HepG2 (cell line): ENCODE data around the gene MARCHF9. TPM values are rescaled to one million over a fixed set of nuclear protein-coding genes. Genes with fewer than 3 reads are reported as not detected.

Source experiments
- ARID2 ChIP-seq: sonication (generic); formaldehyde crosslinking; IDR thresholded peaks from 2 replicates; pipeline ENCODE4 v1.8.1; 2022; ENCODE audit warnings: mild to moderate bottlenecking, missing genetic modification reagents, borderline replicate concordance
- CENPX ChIP-seq: sonication (generic); formaldehyde crosslinking; IDR thresholded peaks from 2 replicates; pipeline ENCODE4 v1.9.0; 2021; ENCODE audit warnings: mild to moderate bottlenecking, missing genetic modification reagents, moderate library complexity
- IRX3 ChIP-seq: sonication (generic); formaldehyde crosslinking; IDR thresholded peaks from 2 replicates; pipeline ENCODE4 v1.8.1; 2023; ENCODE audit warnings: mild to moderate bottlenecking, low read depth, missing genetic modification reagents, borderline replicate concordance
- LBX2 ChIP-seq: sonication (generic); formaldehyde crosslinking; IDR thresholded peaks from 2 replicates; pipeline ENCODE4 v1.5.0; 2020; ENCODE audit warnings: missing genetic modification reagents, mild to moderate bottlenecking, borderline replicate concordance
- MED8 ChIP-seq: sonication (generic); formaldehyde crosslinking; IDR thresholded peaks from 2 replicates; pipeline ENCODE4 v1.8.1; 2023; ENCODE audit warnings: mild to moderate bottlenecking, missing genetic modification reagents; ENCODE audit not compliant: insufficient replicate concordance
- PAWR ChIP-seq: sonication (generic); formaldehyde crosslinking; IDR thresholded peaks from 2 replicates; pipeline ENCODE4 v1.4.0; 2020; ENCODE audit warnings: missing genetic modification reagents, mild to moderate bottlenecking, borderline replicate concordance
- POLR2A ChIP-seq, 2 experiments: IDR thresholded peaks; 2 replicates each; pipeline ENCODE4 v1.6.1; 2011; ENCODE audit warnings: low read depth in 2 of 2, low read length in 2 of 2, mild to moderate bottlenecking in 1 of 2, moderate library complexity in 1 of 2; ENCODE audit not compliant: insufficient read depth in 1 of 2
- SMARCC2 ChIP-seq: fragments of 450-650 bp; IDR thresholded peaks from 2 replicates; pipeline ENCODE4 v1.6.1; 2017; ENCODE audit warnings: antibody characterized with exemption, mild to moderate bottlenecking
- SRSF1 ChIP-seq: fragments of 200-400 bp; formaldehyde crosslinking; optimal IDR thresholded peaks from 2 replicates; pipeline ENCODE3; 2017; ENCODE audit warnings: mild to moderate bottlenecking, low read depth, low read length, moderate library complexity
- ZBTB4 ChIP-seq: sonication (generic); formaldehyde crosslinking; IDR thresholded peaks from 2 replicates; pipeline ENCODE4 v1.4.0; 2020; ENCODE audit warnings: missing genetic modification reagents, mild to moderate bottlenecking, borderline replicate concordance
- ZNF24 ChIP-seq: fragments of 450-650 bp; IDR thresholded peaks from 2 replicates; pipeline ENCODE4 v1.6.1; 2017; ENCODE audit warnings: antibody characterized with exemption, mild to moderate bottlenecking
- ZNF326 ChIP-seq: sonication (generic); formaldehyde crosslinking; IDR thresholded peaks from 2 replicates; pipeline ENCODE4 v1.4.0; 2020; ENCODE audit warnings: missing genetic modification reagents, borderline replicate concordance
- ZNF407 ChIP-seq: sonication (generic); formaldehyde crosslinking; IDR thresholded peaks from one replicate; pipeline ENCODE4 v1.5.1; 2020; ENCODE audit warnings: mild to moderate bottlenecking, missing genetic modification reagents; ENCODE audit errors: not compliant biosample characterization
- ZNF800 ChIP-seq: sonication (generic); formaldehyde crosslinking; IDR thresholded peaks from 2 replicates; pipeline ENCODE4 v1.4.0; 2020; ENCODE audit warnings: missing genetic modification reagents
- polyA plus RNA-seq, 8 experiments: library from polyadenylated mRNA; depleted of rRNA in 3 of 8; stranded (reverse) in 7 of 8; unstranded in 1 of 8; fragments of >200 nt; fragmentation: Illumina TruSeq in 4 of 8; extraction: Trizol in 4 of 8; gene quantifications; 2 replicates each; pipeline versions ENCODE4 v1.2.1 to v1.2.3, GENCODE V29; 2011 to 2016; ENCODE audit warnings: low read depth in 4 of 8, missing spikeins in 1 of 8, mixed read lengths in 1 of 8; ENCODE audit not compliant: insufficient read depth in 1 of 8
- total RNA-seq, 5 experiments: library from RNA; depleted of rRNA; stranded (reverse); fragments of >200 nt; fragmentation: Illumina TruSeq; extraction: Trizol; gene quantifications; 2 replicates each; pipeline ENCODE4 v1.2.3, GENCODE V29; 2016; ENCODE audit warnings: low read depth in 1 of 5

The MARCHF9 gene
- total and polyA plus RNA-seq, 2 of the 13 experiments (the other 11 are each of a cell fraction or from before 2014, with no cell fraction given) = 5.7 to 9.6 TPM

- TF ChIP-seq ZNF407 (CRISPR knock-in tag) = peak; percentile 63
- TF ChIP-seq ZNF800 (CRISPR knock-in tag) = no peak
- TF ChIP-seq LBX2 (CRISPR knock-in tag) = no peak
- peak in 1 of 2 experiments; percentile 10; a peak in 1 of 4 replicates for TF ChIP-seq POLR2A (IDR thresholded peaks at IDR 0.05; ENCODE audit: insufficient read depth in 1 of 2, low read depth in 2 of 2, low read length in 2 of 2)
- no peak for TF ChIP-seq SMARCC2
- no peak for TF ChIP-seq IRX3
- TF ChIP-seq SRSF1 = no peak
- TF ChIP-seq MED8 (CRISPR knock-in tag) = no peak
- no peak for TF ChIP-seq ARID2 (CRISPR knock-in tag)
- no peak for TF ChIP-seq ZNF24
- no peak for TF ChIP-seq PAWR (CRISPR knock-in tag)
- no peak for TF ChIP-seq ZBTB4 (CRISPR knock-in tag)
- peak; percentile 54; the same call in 1 of the 2 replicates for TF ChIP-seq ZNF326 (CRISPR knock-in tag)
- no peak for TF ChIP-seq CENPX (CRISPR knock-in tag)
These were observed 11.0 kb downstream of the MARCHF9 start (continued) for GRCh38 chr12:57765698-57766463.
